ENCODE results near the gene ZNF408. TPM values are rescaled to one million over a fixed set of nuclear protein-coding genes. Genes with fewer than 3 reads are reported as not detected.

Gene ZNF408
- polyA plus RNA-seq, 3 donors from 2014 or later, result 9.1 to 14.6 (median 9.5) TPM

- H3K4me1 Mint-ChIP-seq, result no peaks in the 10 kb centered on the region
- H3K27ac Mint-ChIP-seq, result no peak overlapping the region
- H3K4me3 Mint-ChIP-seq, result no peak overlapping the region
- no peak for DNase-seq
- H3K36me3 Mint-ChIP-seq, result no peaks in the 10 kb centered on the region
- peaks cover 0 to 3% (median 2%) of the 10 kb centered on the region in 3 donors for H3K27me3 Mint-ChIP-seq (ENCODE audit: low read depth in 3 of 3)
- H3K9me3 Mint-ChIP-seq, result no peaks in the 10 kb centered on the region
Observed at GRCh38 chr11:46718155-46719019, 17.6 kb downstream of the ZNF408 start.

GRCh38 chr11:46719048-46719542 lies 18.3 kb downstream of the ZNF408 start, which contains the start of gene F2:
Gene F2 (plus strand): TSS chr11:46719213. CDS start chr11:46719236, 23 bp downstream.
- Mint-ChIP-seq H3K4me3 (no peak within 1 kb of the TSS), H3K36me3 (no peaks in the 10 kb centered on the region), H3K4me1 (no peaks in the 10 kb centered on the region), H3K27me3 (ENCODE audit: low read depth in 3 of 3) (peaks cover 1 to 3% (median 2%) of the 10 kb centered on the region in 3 donors), H3K9me3 (no peaks in the 10 kb centered on the region), H3K27ac (no peak within 1 kb of the TSS)
- no peak for DNase-seq

- H3K9me3 Mint-ChIP-seq, result no peaks in the 10 kb centered on the region
- H3K36me3 Mint-ChIP-seq, result no peaks in the 10 kb centered on the region
- no peak for DNase-seq
- H3K4me1 Mint-ChIP-seq, result no peaks in the 10 kb centered on the region
- no peak overlapping the region for H3K4me3 Mint-ChIP-seq
- H3K27ac Mint-ChIP-seq, result no peak overlapping the region
- peaks cover 1 to 3% (median 2%) of the 10 kb centered on the region in 3 donors for H3K27me3 Mint-ChIP-seq (ENCODE audit: low read depth in 3 of 3)
Observed at GRCh38 chr11:46719543-46720218, 18.9 kb downstream of the ZNF408 start.

DNA sequence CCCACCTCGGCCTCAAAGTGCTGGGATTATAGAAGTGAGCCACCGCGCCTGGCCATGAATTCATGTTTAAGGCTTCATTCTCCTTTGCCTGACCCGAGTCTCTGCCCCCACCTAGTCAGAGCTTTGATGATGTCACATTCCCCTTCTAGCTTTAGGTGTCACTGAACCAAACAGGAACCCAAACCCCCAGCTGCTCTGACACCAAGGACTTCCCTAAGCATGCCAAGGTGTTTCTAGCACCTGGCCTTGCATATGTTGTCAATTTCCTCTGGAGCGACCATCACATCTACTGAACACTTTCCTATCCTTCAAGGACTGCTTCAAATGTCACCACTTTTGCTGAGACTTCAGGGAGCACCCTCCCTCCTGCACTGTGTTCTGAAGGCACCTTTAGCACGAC lies 20.5 kb downstream of the ZNF408 start:
- Mint-ChIP-seq H3K36me3 (no peaks in the 10 kb centered on the region), H3K4me1 (no peaks in the 10 kb centered on the region), H3K27ac (no peak overlapping the region), H3K4me3 (no peak overlapping the region), H3K9me3 (no peaks in the 10 kb centered on the region), H3K27me3 (ENCODE audit: low read depth in 3 of 3) (peaks cover 1 to 3% (median 2%) of the 10 kb centered on the region in 3 donors)
- DNase-seq, result no peak

GRCh38 chr11:46722566-46723358 lies 21.9 kb downstream of the ZNF408 start:
- no peak for DNase-seq
- no peaks in the 10 kb centered on the region for H3K4me1 Mint-ChIP-seq
- no peaks in the 10 kb centered on the region for H3K36me3 Mint-ChIP-seq
- no peak overlapping the region for H3K4me3 Mint-ChIP-seq
- H3K27ac Mint-ChIP-seq, result no peak overlapping the region
- H3K27me3 Mint-ChIP-seq (ENCODE audit: low read depth in 3 of 3), result peaks cover 1 to 3% (median 2%) of the 10 kb centered on the region in 3 donors
- H3K9me3 Mint-ChIP-seq, result no peaks in the 10 kb centered on the region

DNA sequence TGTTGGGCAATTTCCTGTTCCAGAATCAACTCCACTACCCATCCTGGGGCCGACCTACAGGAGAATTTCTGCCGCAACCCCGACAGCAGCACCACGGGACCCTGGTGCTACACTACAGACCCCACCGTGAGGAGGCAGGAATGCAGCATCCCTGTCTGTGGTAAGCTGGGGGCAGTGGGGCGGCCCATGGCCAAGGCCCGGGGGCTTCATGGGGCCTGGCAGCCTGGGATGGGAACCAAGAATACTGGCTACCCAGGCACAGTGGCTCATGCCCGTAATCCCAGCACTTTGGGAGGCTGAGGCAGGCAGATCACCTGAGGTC lies 22.5 kb downstream of the ZNF408 start:
- no peaks in the 10 kb centered on the region for H3K4me1 Mint-ChIP-seq
- no peak for DNase-seq
- no peaks in the 10 kb centered on the region for H3K36me3 Mint-ChIP-seq
- no peaks in the 10 kb centered on the region for H3K9me3 Mint-ChIP-seq
- H3K27me3 Mint-ChIP-seq (ENCODE audit: low read depth in 3 of 3), result peaks cover 1 to 3% (median 2%) of the 10 kb centered on the region in 3 donors
- H3K4me3 Mint-ChIP-seq, result no peak overlapping the region
- H3K27ac Mint-ChIP-seq, result no peak overlapping the region

- no peaks in the 10 kb centered on the region for H3K4me1 Mint-ChIP-seq
- no peak overlapping the region for H3K27ac Mint-ChIP-seq
- peaks cover 1 to 3% (median 2%) of the 10 kb centered on the region in 3 donors for H3K27me3 Mint-ChIP-seq (ENCODE audit: low read depth in 3 of 3)
- DNase-seq, result no peak
- H3K9me3 Mint-ChIP-seq, result no peaks in the 10 kb centered on the region
- no peaks in the 10 kb centered on the region for H3K36me3 Mint-ChIP-seq
- H3K4me3 Mint-ChIP-seq, result no peak overlapping the region
Observed at GRCh38 chr11:46724088-46724487, 23.3 kb downstream of the ZNF408 start.

DNA sequence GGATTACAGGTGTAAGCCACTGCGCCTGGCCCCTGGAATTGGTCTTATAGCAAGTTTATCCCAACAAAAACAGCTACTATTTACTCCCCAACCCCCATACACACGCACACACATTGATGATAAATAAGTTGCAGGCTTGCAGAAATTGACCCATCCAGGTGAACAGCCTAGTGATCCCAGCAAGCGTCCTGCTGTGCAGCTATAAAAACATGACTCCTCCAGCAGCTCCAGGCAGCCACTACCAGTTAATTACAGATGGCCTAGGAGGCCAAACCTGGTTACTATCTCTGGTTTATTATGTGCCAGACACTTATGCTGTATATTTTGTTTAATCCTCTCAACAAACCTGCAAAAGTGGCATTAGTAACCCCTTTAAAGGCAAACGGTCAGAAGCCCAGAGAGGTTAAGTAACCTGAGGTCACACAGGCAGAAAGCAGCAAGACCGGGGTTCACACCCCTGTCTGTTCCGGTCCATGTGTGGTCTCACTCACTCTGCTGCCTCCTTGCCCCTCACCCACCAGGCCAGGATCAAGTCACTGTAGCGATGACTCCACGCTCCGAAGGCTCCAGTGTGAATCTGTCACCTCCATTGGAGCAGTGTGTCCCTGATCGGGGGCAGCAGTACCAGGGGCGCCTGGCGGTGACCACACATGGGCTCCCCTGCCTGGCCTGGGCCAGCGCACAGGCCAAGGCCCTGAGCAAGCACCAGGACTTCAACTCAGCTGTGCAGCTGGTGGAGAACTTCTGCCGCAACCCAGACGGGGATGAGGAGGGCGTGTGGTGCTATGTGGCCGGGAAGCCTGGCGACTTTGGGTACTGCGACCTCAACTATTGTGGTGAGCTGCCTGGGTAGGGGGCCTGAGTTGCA lies 24.7 kb downstream of the ZNF408 start:
- H3K4me3 Mint-ChIP-seq, result no peak overlapping the region
- no peak overlapping the region for H3K27ac Mint-ChIP-seq
- no peaks in the 10 kb centered on the region for H3K9me3 Mint-ChIP-seq
- H3K4me1 Mint-ChIP-seq, result no peaks in the 10 kb centered on the region
- peaks cover 1 to 4% (median 3%) of the 10 kb centered on the region in 3 donors for H3K27me3 Mint-ChIP-seq (ENCODE audit: low read depth in 3 of 3)
- DNase-seq, result no peak
- no peaks in the 10 kb centered on the region for H3K36me3 Mint-ChIP-seq

DNA sequence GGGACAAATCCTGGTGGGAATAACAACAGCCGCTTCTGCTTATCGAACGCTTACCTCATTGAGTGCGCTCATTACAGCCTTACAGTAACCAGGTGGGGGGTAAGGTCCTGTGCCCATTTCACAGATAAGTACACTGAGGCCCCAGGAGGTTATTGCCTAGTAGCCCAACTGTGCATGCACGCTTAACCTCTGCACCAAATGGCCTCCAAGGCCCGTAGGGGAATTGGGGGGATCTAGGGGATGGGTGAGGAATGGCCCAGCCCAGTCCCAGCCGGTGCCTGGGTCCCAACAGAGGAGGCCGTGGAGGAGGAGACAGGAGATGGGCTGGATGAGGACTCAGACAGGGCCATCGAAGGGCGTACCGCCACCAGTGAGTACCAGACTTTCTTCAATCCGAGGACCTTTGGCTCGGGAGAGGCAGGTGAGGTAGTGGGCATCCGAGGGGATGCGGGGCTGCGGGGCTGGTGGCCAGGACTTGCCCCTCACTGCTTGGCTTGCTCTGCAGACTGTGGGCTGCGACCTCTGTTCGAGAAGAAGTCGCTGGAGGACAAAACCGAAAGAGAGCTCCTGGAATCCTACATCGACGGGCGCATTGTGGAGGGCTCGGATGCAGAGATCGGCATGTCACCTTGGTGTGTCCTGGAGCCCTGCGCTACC lies 25.5 kb downstream of the ZNF408 start:
- Mint-ChIP-seq H3K27me3 (ENCODE audit: low read depth in 3 of 3) (peaks cover 1 to 3% (median 2%) of the 10 kb centered on the region in 3 donors), H3K4me3 (no peak overlapping the region), H3K36me3 (no peaks in the 10 kb centered on the region), H3K27ac (no peak overlapping the region), H3K9me3 (no peaks in the 10 kb centered on the region), H3K4me1 (no peaks in the 10 kb centered on the region)
- no peak for DNase-seq

DNA sequence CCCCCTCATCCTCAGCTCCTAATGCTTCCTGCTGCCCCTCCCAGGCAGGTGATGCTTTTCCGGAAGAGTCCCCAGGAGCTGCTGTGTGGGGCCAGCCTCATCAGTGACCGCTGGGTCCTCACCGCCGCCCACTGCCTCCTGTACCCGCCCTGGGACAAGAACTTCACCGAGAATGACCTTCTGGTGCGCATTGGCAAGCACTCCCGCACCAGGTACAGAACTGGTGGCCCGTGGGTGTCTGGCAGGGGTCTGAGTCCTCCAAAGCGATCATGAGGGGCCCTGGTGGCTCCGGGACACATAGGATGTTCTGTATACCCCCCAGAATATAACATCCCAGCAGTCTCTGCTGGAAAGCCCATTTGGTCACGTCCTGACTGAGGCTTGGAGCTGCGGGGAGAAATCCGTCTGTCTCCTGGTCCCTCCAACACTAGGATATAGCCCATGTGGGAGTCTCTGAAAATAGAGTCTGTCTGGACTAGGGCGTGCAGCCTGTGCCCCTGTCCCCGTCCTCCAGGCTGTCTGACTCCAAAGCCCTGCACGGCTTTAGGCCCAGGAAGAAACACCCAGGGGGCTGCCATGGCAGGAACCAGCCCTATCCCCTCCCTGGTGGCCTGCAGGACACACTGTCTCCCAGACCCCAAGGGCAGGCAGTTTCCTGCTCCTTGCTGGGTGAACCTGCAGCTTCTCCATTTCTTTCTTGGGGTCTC lies 27.3 kb downstream of the ZNF408 start:
- no peaks in the 10 kb centered on the region for H3K4me1 Mint-ChIP-seq
- no peaks in the 10 kb centered on the region for H3K9me3 Mint-ChIP-seq
- H3K27ac Mint-ChIP-seq, result no peak overlapping the region
- no peak for DNase-seq
- no peak overlapping the region for H3K4me3 Mint-ChIP-seq
- H3K27me3 Mint-ChIP-seq (ENCODE audit: low read depth in 3 of 3), result peaks cover 0 to 2% (median 1%) of the 10 kb centered on the region in 3 donors
- H3K36me3 Mint-ChIP-seq, result no peaks in the 10 kb centered on the region

DNA sequence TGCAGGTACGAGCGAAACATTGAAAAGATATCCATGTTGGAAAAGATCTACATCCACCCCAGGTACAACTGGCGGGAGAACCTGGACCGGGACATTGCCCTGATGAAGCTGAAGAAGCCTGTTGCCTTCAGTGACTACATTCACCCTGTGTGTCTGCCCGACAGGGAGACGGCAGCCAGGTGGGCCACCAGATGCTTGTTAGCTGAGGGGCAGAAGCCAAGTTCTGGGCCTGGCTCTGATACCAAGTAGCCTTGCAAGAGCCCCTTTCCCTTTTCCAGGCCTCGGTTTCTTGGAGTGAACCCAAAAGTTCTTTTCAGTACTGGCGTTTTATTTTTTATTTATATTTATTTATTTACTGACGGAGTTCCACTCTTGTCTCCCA lies 27.8 kb downstream of the ZNF408 start:
- Mint-ChIP-seq H3K27me3 (ENCODE audit: low read depth in 3 of 3) (peaks cover 0 to 2% (median under 1%) of the 10 kb centered on the region in 3 donors), H3K9me3 (no peaks in the 10 kb centered on the region), H3K36me3 (no peaks in the 10 kb centered on the region), H3K4me1 (no peaks in the 10 kb centered on the region), H3K4me3 (no peak overlapping the region), H3K27ac (no peak overlapping the region)
- no peak for DNase-seq
